ENCODE results near the gene HIF3A.
A peak's percentile ranks its signal among the peaks of the same experiment; 100 is the strongest.

HIF3A gene

DNA sequence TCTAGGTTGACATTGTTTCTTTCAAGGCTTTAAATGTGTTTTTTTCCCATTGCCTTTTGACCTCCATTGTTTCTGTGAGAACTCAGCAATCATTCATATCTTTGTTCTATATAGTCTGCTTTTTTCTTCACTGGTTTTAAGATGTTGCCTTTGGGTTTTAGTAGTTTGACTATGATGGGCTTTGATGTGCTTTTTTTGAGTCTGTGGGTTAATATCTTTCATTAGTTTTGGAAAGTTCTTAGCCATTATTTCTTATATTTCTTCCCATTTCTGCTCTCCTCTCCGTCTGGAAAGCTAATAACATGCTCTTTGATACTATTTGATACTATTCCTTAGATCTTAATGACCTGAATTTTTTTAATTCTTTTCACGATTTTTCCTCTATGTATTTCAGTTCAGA is 83.8 kb downstream of the HIF3A start:
- DNase-seq (ENCODE audit: low read depth), result no peak
- H3K4me3 ChIP-seq (ENCODE audit: low read depth, low read length), result no peak overlapping the region
- TF ChIP-seq POLR2A (IDR thresholded peaks at IDR 0.05; ENCODE audit: extremely low read depth, insufficient read length) (no peak), MYC (IDR thresholded peaks at IDR 0.05; ENCODE audit: low read depth, low read length) (no peak)
- TF ChIP-seq, protein P1, sequence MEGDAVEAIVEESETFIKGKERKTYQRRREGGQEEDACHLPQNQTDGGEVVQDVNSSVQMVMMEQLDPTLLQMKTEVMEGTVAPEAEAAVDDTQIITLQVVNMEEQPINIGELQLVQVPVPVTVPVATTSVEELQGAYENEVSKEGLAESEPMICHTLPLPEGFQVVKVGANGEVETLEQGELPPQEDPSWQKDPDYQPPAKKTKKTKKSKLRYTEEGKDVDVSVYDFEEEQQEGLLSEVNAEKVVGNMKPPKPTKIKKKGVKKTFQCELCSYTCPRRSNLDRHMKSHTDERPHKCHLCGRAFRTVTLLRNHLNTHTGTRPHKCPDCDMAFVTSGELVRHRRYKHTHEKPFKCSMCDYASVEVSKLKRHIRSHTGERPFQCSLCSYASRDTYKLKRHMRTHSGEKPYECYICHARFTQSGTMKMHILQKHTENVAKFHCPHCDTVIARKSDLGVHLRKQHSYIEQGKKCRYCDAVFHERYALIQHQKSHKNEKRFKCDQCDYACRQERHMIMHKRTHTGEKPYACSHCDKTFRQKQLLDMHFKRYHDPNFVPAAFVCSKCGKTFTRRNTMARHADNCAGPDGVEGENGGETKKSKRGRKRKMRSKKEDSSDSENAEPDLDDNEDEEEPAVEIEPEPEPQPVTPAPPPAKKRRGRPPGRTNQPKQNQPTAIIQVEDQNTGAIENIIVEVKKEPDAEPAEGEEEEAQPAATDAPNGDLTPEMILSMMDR (IDR thresholded peaks at IDR 0.05; ENCODE audit: low read depth, low read length), result no peak
- TF ChIP-seq, protein P2, sequence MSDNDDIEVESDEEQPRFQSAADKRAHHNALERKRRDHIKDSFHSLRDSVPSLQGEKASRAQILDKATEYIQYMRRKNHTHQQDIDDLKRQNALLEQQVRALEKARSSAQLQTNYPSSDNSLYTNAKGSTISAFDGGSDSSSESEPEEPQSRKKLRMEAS (IDR thresholded peaks at IDR 0.05; ENCODE audit: low read depth, low read length), result no peak

DNA sequence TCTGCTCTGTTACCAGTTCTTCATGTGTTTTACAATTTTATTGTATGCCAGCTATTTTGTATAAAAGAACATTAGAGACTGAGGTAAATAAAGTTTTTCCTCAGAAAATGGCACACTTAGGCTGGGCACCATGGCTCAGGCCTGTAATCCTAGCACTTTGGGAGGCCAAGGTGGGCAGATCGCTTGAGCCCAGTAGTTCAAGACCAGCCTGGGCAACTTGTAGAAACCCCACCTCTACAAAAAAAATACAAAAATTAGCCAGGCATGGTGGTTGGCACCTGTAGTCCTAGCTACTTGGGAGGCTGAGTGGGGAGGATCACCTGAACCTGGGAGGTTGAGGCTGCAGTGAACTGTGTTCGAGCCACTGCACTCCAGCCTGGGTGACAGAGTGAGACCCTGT is 84.5 kb downstream of the HIF3A start:
- TF ChIP-seq, protein P1 (IDR thresholded peaks at IDR 0.05; ENCODE audit: low read depth, low read length), result no peak
- TF ChIP-seq POLR2A (IDR thresholded peaks at IDR 0.05; ENCODE audit: extremely low read depth, insufficient read length), result no peak
- TF ChIP-seq, protein P2 (IDR thresholded peaks at IDR 0.05; ENCODE audit: low read depth, low read length), result no peak
- TF ChIP-seq MYC (IDR thresholded peaks at IDR 0.05; ENCODE audit: low read depth, low read length), result no peak
- no peak overlapping the region for H3K4me3 ChIP-seq (ENCODE audit: low read depth, low read length)
- no peak for DNase-seq (ENCODE audit: low read depth)

DNA sequence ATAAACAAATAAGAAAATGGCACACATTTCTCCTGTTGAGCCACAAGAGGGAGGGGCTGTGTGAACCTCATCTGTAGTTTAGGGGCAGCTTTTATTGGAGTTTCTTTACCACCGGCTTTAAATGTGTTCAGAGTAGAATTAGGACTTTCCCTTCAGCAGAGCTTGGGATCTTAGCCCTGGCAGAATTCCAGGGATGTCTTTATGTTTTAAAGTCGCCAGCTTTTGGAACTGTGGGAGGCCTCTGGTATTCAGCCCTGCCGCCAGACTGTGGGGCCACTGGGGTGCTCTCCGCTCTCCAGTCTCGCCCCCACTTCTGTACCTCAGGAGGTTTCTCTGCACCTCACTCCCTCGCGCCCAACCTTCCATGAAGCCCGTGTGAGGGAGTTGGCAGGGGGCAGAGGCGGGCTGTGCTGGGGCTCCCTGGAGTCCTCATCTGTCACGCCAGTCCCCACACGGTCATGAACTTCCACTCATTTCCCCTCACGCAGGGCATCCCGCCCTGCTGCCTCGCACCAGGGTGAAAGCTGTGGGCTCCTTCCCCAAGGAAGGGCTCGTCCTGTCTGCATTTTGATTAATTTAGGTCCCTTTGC is 85.0 kb downstream of the HIF3A start:
- TF ChIP-seq, protein P1 (IDR thresholded peaks at IDR 0.05; ENCODE audit: low read depth, low read length), result no peak
- TF ChIP-seq POLR2A (IDR thresholded peaks at IDR 0.05; ENCODE audit: extremely low read depth, insufficient read length) (no peak), MYC (IDR thresholded peaks at IDR 0.05; ENCODE audit: low read depth, low read length) (no peak)
- TF ChIP-seq, protein P2 (IDR thresholded peaks at IDR 0.05; ENCODE audit: low read depth, low read length), result no peak
- no peak overlapping the region for H3K4me3 ChIP-seq (ENCODE audit: low read depth, low read length)
- no peak for DNase-seq (ENCODE audit: low read depth)

DNA sequence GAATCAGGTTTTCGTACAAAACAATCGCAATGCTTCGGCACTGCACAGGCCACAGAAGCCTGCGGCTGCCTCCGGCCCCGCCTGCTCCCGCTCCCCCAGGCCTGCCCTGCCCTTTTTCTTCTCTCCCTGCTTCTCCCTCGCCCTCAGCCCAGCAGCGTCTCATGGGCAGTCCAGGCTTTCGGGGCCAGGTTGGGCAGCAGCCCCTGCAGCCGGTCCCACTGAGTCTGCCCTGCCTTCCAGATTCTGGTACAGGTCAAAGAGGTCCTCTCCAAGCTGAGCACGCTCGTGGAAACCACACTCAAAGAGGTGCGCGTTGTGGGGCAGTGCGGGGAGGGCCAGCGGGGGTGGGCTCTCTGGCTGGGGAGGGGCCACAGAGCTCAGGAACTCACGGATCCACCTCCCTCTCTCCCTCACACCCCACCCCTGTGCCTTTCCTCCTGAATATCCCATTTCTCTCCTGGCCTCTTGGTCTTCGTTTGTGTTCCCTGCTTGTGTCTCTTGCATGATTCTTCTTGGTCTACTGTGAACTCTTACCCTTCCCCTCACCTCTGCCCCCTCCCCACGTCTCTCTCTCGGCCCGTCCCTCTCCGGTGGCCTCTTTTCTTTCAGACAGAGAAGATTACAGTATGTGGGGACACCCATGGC is 86.5 kb downstream of the HIF3A start:
- peak; percentile 6 for DNase-seq (ENCODE audit: low read depth)
- TF ChIP-seq POLR2A (IDR thresholded peaks at IDR 0.05; ENCODE audit: extremely low read depth, insufficient read length) (no peak), MYC (IDR thresholded peaks at IDR 0.05; ENCODE audit: low read depth, low read length) (no peak)
- TF ChIP-seq, protein P1 (IDR thresholded peaks at IDR 0.05; ENCODE audit: low read depth, low read length), result no peak
- TF ChIP-seq, protein P2 (IDR thresholded peaks at IDR 0.05; ENCODE audit: low read depth, low read length), result no peak
- H3K4me3 ChIP-seq (ENCODE audit: low read depth, low read length), result no peak overlapping the region

DNA sequence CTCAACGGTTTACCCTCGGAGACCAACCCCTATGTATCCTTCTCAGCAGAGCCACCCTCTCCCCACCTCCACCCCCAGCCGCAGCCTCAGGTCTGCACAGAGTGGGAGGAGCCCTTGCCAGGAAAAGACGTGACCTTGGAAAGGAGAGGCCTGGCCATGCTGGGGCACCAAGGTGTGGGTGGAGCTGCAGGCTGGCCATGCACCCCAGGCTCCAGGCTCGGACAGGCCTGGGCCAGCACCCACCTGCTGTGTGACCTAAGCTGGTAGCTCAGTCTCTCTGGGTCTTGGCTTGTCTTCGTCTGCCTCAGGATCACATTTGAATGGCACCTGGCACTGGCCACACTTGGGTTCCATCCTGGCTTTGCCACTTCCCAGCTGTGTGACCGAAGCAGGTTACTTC is 87.0 kb downstream of the HIF3A start:
- no peak overlapping the region for H3K4me3 ChIP-seq (ENCODE audit: low read depth, low read length)
- TF ChIP-seq POLR2A (IDR thresholded peaks at IDR 0.05; ENCODE audit: extremely low read depth, insufficient read length), result no peak
- no peak for TF ChIP-seq MYC (IDR thresholded peaks at IDR 0.05; ENCODE audit: low read depth, low read length)
- TF ChIP-seq, protein P2 (IDR thresholded peaks at IDR 0.05; ENCODE audit: low read depth, low read length), result no peak
- TF ChIP-seq, protein P1 (IDR thresholded peaks at IDR 0.05; ENCODE audit: low read depth, low read length), result no peak
- DNase-seq (ENCODE audit: low read depth), result no peak

Measured in NB4 (cell line).